ENCODE results near the gene ACVR2B. TPM values are rescaled to one million over a fixed set of nuclear protein-coding genes. Genes with fewer than 3 reads are reported as not detected.

Gene ACVR2B
- total RNA-seq, 1 experiment from 2014 or later = 18.3 TPM

DNA sequence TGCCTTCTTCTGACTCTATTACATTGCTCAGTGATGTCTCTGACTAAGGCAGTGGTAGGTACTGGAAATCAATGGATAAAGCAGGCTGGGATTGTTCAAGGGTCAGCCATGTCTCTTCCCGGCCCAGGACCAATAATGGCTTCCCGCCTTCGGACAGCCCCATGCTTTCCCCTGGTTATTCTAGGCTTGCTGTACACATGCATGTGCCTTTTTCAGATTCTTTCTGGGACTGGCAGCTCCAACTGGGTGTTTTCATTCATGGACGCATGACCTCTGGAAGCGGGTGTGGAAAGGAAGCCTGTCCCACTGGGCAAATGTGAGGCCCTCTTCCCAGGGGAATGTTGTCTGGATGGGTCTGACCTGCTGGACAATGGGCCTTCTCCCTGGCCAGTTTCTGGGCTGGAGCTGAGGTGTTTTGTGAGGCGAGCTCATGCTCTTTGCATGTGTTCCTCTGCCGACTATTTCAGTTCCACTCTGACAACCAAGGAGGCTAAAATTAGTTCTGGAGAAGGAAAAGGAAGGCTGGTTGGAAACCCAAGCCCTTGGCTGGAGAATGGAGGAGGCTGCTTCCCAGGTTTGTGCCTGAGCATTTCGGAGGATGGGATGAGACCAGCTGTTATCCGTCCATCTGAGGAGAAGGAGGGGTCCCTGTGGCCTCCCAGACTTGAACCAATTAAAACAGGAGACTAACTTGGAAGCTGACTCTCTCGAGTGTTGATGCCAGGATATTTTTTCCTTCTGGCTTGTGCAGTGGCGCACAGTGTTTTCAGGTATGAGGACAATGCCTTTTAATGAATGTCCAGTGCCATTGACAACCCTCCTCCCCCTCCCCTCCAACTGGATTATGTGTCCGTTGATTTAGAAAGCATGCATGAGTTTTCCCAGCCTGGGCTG lies 6.9 kb downstream of the ACVR2B start:
- DNase-seq (ENCODE audit: low read depth, low spot score) (no peak), ATAC-seq (no peak)
- ChIA-PET CTCF (no interaction called here), RAD21 (ENCODE audit: low non-redundant PET in 1 of 2, low total read pairs in 2 of 2, uncharacterized antibody in 2 of 2, unreplicated experiment in 2 of 2) (no interaction called here), POLR2A (no interaction called here)
- no peak overlapping the region for H3K4me3 ChIP-seq (replicated peaks in 1 of 2; ENCODE audit: low read depth in 1 of 2, low read length in 2 of 2)
- BruUV-seq (replicated peaks) = no TSS peak
- H3K79me2 ChIP-seq (ENCODE audit: insufficient read depth, low read length) = peaks cover 87% of the 10 kb centered on the region
- H2AFZ ChIP-seq (ENCODE audit: low read depth, low read length, poor library complexity, severe bottlenecking) = no peak overlapping the region
- no peaks in the 10 kb centered on the region for H3K9me2 ChIP-seq (ENCODE audit: insufficient read depth)
- H3K9me3 ChIP-seq (ENCODE audit: control insufficient read depth in 1 of 2, insufficient read depth in 1 of 2, low read depth in 1 of 2, low read length in 2 of 2) = peaks cover 0 to 4% of the 10 kb centered on the region in 2 experiments; a peak in 1 of 4 replicates
- H3K36me3 ChIP-seq (ENCODE audit: control insufficient read depth in 1 of 2, insufficient read depth in 2 of 2, low read length in 2 of 2) = no peaks in the 10 kb centered on the region
- intact Hi-C loops (cut with micrococcal nuclease) = no loop called here
- no peaks in the 10 kb centered on the region for H4K20me1 ChIP-seq (ENCODE audit: insufficient read depth)
- H3K4me1 ChIP-seq (ENCODE audit: control insufficient read depth in 1 of 2, insufficient read depth in 2 of 2, low read length in 2 of 2) = peaks cover 31 to 43% of the 10 kb centered on the region in 2 experiments
- TF ChIP-seq EZH2phosphoT487 (IDR thresholded peaks at IDR 0.05; ENCODE audit: borderline replicate concordance) (no peak), SP1 (IDR thresholded peaks at IDR 0.05; ENCODE audit: low read depth) (no peak), SIN3A (IDR thresholded peaks at IDR 0.05; ENCODE audit: low read depth) (no peak), ELF1 (IDR thresholded peaks at IDR 0.05; ENCODE audit: borderline replicate concordance, low read depth) (no peak), CEBPB (IDR thresholded peaks at IDR 0.05; ENCODE audit: low read depth) (no peak), CBX3 (IDR thresholded peaks at IDR 0.05; ENCODE audit: low read depth) (no peak), JUND (IDR thresholded peaks at IDR 0.05) (no peak), ZNF274 (IDR thresholded peaks at IDR 0.05; ENCODE audit: low read depth, low read length) (no peak), RAD21 (IDR thresholded peaks at IDR 0.05; ENCODE audit: low read depth) (no peak), POLR2A (IDR thresholded peaks at IDR 0.05; ENCODE audit: borderline replicate concordance, extremely low read depth, insufficient read depth, insufficient read length) (no peak), EZH2 (IDR thresholded peaks at IDR 0.05) (no peak), EGR1 (IDR thresholded peaks at IDR 0.05; ENCODE audit: low read depth) (no peak)
- TF ChIP-seq, protein P1, sequence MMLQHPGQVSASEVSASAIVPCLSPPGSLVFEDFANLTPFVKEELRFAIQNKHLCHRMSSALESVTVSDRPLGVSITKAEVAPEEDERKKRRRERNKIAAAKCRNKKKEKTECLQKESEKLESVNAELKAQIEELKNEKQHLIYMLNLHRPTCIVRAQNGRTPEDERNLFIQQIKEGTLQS (IDR thresholded peaks at IDR 0.05) = no peak
- TF ChIP-seq, protein P2, sequence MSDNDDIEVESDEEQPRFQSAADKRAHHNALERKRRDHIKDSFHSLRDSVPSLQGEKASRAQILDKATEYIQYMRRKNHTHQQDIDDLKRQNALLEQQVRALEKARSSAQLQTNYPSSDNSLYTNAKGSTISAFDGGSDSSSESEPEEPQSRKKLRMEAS (IDR thresholded peaks at IDR 0.05) = no peak
- no peaks in the 10 kb centered on the region for H3K27me3 ChIP-seq (ENCODE audit: insufficient read depth, low read length)
- H3K9ac ChIP-seq (ENCODE audit: low read length) = no peak overlapping the region
- no peak overlapping the region for H3K4me2 ChIP-seq (ENCODE audit: low read length)
- no peak overlapping the region for H3K27ac ChIP-seq (ENCODE audit: low read depth, low read length)
